Limb (tissue), 2 donors: ENCODE data around the gene NAA10.

Experiments used
- DNase-seq, 2 donors: peaks; one replicate each; pipeline ENCODE4 v3.0.0-alpha.2; 2016; ENCODE audit errors: extremely low spot score in 2 of 2

The NAA10 gene

DNA sequence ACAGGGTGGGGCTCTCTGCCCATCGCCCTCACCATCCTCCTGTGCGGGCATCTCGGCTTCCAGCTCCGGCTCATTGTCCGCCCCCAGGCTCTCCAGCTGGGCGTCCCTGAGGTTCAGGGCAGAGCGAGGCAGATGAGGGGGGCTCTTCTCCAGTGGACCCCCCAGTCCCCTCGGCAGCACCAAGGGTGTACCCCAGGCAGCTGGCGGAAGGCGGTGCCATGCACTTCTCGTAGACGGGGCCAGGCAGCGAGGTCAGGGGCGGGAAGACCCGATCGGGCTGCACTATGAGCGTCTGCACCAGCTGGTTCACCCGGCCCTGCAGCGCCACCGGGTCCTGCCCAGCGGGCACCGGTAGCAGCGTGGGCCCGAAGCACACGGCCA lies 24.9 kb downstream of the NAA10 start:
- DNase-seq: peak in 1 of 2 donors; percentile 14

DNA sequence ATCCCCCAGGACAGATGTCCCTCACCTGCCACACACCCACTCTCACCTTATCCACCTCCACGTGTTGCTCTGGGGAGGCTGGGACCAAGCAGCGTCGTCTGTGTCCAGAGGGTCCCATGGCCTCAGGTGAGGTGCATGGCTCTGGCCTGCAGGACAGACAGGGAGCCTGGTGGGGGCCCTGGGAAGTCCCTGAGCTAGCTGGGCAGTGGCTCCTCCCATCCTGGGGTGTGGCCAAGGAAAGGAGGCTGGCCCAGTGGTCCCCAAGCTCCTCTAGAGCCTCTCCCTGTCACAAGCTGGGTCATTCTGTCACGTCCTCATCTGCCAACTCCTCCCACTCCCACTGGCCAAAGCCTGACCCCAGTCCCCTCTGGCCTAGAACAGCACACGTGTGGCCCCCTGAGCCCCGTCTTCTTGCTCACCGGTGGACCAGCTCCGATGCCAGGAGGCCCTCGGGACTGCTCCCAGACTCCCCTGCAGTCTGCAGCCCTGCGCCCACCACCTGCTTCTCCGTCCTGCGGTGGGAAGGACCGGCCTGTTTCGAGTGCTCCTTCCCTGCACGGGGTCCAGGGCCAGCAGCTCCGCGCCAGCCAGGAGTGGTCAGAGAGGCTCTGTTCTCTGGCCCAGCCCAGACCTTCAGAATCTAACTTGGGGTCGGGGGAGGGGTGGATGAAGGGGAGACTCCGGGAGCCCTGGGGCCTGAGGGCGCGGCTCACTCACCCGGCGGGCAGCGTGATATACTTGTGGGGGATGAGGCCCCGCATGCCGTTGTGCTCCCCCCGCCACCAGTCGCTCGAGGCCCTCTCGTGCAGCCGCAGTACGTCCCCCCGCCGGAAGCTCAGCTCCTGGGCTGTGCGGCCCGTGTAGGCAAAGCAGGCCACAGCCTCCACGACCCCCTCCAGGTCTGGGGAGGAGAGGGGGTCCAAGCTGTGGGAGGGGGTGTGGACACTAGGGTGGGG lies 25.5 kb downstream of the NAA10 start:
- DNase-seq: peak in 1 of 2 donors; percentile 21

DNA sequence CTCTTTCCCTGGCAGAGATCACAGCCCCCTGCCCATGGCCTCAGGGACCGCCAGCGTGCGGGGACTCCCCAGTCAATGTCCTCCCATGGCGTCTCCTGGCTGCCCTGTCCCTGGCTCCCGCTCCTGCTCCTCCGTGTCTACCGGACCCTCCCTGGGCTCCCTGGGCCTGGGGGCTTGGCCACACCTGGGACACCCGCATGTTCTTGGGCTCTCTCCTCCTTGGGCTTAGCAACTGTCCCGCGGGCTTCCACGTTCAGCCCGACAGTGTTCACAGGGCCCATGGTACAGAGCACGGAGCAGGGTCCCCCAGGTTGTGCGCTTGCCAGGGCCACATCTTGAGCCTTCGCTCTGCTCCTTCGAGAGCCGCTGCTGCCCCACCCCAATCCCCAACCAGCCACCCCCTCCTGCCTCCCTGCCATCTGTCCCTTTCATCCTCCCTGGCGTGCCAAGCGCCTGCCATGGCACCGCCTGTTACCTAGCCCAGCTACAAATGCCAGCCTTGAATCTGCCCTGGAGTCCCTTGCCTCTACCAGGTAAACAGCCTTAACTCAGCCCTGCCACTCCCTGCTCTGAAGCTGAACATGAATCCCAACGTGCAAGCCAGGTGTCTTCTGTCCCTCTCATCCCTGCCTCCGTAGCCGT lies 26.5 kb downstream of the NAA10 start:
- DNase-seq: peak in 1 of 2 donors; percentile 17

DNA sequence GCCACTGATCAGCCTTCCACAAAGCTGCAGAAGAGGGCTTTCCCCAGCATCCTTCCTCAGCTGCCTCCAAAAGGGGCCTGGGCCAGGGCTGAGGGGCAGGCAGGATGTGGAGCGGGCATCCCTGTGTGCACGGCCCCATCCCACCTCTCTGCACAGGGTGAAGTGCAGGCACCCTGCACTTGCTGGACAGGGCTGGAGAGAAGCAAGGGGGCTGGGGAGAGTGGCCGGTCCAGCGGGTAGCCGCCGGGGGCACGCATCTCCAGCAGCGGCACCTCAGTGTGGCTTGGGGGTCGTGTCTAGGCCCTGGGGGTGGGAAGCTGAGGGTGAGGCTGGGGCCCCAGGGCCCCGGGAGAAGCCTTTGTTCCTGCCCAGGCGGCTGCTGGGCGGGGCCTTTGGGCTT lies 27.4 kb downstream of the NAA10 start:
- no peak for DNase-seq

DNA sequence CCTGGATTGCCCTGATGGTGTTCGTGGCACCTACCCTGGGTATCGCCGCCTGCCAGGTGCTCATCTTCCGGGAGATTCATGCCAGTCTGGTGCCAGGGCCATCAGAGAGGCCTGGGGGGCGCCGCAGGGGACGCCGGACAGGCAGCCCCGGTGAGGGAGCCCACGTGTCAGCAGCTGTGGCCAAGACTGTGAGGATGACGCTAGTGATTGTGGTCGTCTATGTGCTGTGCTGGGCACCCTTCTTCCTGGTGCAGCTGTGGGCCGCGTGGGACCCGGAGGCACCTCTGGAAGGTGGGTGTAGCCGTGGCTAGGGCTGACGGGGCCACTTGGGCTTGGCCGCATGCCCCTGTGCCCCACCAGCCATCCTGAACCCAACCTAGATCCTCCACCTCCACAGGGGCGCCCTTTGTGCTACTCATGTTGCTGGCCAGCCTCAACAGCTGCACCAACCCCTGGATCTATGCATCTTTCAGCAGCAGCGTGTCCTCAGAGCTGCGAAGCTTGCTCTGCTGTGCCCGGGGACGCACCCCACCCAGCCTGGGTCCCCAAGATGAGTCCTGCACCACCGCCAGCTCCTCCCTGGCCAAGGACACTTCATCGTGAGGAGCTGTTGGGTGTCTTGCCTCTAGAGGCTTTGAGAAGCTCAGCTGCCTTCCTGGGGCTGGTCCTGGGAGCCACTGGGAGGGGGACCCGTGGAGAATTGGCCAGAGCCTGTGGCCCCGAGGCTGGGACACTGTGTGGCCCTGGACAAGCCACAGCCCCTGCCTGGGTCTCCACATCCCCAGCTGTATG lies 28.5 kb downstream of the NAA10 start:
- no peak for DNase-seq

DNA sequence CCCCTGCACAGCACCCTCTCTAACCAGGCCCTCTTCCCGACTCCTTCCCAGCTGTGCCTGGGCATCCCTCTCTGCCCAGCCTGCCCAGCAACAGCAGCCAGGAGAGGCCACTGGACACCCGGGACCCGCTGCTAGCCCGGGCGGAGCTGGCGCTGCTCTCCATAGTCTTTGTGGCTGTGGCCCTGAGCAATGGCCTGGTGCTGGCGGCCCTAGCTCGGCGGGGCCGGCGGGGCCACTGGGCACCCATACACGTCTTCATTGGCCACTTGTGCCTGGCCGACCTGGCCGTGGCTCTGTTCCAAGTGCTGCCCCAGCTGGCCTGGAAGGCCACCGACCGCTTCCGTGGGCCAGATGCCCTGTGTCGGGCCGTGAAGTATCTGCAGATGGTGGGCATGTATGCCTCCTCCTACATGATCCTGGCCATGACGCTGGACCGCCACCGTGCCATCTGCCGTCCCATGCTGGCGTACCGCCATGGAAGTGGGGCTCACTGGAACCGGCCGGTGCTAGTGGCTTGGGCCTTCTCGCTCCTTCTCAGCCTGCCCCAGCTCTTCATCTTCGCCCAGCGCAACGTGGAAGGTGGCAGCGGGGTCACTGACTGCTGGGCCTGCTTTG lies 29.2 kb downstream of the NAA10 start:
- peak in 1 of 2 donors; percentile 17 for DNase-seq

DNA sequence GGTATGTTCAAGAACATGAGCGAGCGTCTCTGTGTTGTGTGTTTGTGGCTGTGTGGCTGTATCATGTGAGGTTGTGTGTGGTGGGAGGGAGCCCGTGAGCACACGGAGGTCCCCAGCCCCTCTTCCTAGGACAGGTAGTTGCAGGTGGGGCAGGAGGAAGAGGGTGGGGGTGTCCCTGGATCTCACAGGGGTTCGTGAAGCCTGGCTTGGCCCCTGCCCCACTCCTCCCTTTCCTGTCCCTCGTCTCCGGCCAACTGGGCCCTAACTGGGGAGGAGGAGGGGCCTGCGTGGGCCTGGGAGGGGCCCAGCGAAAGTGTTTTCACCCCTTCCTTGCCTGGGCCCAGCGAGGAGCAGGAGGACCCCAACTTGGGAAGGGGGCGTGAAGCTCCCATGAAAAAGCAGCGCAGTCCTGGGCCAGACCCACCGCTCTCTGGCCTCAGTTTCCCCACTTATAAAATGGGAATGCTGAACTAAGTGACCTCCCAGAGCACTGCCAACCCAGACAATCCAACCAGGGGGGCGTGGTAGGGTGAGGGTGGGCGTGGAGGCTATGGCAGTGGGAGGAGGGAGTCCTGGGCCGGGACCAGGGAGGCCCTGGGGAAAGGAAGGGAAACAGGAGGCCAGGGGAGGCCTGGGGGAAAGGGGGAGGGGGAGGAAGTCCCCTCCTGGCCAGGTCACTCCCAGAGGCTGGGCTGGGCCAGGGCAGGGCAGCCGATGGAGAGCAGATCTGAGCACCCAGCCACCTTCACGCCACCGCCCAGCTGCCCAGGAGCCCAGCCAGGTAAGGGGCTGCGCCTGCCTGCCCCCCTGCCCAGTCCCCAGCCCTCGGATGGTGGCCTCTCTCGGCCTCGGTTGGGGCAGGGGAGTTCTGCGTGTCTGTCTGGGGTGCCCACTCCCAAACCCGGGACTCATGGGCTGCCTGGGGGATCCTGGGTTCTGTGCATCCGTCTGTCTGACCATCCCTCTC lies 30.6 kb downstream of the NAA10 start, which contains the start of gene AVPR2:
Gene AVPR2 (plus strand): TSS at position 683 of the 967 bp plus-strand sequence. CDS start 473 bp downstream, outside the sequence.
- peak in 1 of 2 donors; percentile 24 for DNase-seq

DNA sequence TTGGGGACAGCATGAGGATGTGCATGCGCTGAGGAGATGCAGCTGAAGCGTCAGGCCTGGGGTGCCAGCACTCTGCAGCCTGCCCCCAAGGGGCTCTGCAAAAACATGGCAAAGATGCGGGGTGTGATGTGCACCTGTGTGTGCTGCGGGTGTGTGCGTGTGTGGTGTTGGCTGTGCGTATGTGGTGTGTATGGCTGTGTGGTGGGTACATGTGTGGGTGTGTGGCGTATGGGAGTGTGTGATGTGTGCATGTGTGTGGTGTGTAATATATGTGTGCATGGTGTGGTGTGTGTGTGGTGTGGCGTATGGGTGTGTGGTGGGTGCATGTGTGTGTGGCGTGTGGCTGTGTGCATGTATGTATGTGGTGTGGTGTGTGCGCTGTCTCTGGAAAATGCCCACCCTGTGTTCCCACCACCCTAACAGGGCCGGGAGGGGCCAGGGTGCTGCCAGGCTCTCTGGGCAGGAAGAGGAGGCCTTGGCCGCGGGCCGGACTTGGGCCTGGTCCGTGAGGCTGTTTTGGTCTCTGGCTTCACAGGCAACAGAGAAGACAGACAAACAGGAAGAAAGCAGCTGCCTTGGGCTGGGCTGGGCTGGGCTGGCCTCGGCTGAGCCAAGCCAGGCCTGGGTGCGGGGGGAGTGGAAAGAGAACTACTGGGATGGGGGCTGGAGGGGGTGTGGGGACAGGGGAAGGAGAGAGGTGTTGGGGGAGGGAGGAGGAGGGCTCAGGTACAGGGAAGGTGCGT lies 31.4 kb downstream of the NAA10 start:
- DNase-seq: peak in 1 of 2 donors; percentile 25

DNA sequence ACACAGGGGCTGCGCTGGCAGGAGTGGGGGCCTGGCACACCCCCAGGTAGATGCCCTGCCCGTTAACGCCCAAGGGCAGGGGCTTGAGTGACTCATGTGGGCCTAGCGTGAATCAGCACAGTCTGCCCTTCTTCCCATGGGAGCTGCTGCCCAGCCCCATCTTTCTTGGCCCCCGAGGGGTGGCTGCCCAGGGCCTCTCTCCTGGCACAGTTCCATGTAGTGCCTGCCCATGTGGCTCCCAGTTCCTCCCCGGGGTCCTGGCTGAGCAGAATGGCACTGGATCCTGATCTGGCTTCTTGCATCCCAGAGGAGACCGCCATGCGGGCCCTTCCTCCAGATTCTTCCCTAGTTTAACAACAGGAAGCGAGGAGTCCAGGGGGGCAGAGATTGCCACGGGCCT lies 32.5 kb downstream of the NAA10 start:
- DNase-seq: peak in 1 of 2 donors; percentile 22

DNA sequence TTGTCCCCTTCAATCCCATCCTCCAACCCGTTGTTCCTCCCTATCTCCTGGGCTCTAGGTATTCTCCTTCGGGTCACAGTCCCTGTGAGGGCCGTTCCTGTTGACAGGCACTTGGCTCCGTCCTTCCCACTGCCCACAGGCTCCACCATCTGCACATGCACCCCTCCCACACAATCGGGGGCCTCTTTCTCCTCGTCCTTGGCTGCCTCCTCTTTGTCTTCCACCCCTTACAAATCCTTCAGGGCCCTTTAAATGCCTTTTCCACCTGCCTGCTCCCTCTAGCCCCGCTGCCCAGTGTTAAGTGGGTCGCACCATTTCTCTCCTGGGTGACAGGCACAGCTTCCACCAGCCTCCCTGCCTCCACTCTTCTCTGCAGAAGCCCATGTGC lies 33.1 kb downstream of the NAA10 start:
- no peak for DNase-seq

DNA sequence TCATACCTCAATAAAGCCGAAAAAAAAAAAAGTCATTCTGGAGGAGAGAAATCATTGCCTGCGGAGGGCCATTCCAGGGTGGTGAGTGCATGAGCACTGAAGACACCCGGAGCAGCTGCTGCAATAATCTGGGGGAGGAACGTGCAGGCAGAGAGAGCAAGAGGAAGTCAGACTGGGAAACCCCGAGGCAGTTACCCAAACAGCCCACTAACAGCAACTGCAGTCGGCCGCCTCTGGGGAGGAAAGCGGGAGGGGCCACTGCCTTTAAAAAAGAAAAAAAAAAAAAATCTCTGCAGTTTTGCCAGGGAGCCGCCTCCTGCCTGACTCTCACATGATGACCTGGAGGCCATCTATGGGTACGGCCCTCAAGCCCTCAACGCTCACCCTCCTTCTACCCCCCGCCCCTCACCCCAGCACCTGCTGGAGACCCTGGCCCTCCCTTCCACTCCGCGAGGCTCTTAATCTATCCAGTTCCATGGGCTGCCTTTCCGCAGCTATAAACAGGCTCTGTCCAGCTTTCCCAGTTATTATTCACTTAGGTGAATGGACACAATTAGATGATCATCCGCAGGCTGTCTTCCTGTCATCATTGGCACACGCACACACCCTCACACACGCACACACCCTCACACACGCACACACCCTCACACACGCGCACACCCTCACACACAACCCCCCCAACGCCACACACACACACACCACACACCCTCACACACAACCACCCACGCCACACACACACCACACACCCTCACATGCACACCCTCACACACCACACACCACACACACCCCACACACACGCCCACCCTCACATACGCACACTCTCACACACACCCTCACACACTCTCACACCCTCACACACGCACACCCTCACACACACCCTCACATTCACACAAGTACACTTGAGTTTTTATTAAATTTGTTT lies 33.7 kb downstream of the NAA10 start:
- DNase-seq: peak; percentile 6 to 58

DNA sequence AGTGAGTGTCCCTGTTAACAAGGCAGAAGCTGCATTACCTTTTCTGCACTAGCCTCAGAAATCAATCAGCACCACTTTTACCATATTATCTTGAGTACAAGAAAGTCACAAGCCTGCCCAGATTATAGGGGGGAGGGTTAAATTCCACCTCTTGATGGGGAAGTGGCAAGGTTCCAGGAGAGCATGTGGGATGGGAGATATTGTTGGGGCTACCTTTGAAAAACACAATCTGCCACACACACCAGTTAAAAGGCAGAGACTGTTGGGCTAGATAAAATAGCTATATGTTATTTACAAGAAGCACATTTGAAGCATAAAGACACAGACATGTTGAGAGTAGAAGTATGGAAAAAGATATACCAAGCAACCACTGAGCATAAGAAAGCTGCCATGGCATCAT lies 36.9 kb downstream of the NAA10 start:
- no peak for DNase-seq

DNA sequence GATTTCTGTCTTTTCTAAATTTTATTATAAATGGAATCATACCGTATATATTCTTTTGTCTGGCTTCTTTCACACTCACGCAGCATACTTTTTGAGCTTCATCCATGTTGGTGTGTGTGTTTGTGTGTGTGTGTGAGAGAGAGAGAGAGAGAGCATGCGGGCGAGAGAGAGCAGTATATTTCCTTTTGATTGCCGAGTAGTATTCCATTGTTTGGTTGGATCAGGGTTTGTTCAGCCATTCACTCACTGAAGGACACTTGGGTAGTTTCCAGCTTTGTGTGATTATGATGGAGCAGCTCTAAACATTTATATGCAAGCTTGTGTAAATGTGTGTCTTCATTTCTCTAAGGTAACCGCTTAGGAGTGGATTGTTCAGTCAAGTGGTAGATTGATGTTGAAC lies 45.7 kb downstream of the NAA10 start:
- DNase-seq: no peak

DNA sequence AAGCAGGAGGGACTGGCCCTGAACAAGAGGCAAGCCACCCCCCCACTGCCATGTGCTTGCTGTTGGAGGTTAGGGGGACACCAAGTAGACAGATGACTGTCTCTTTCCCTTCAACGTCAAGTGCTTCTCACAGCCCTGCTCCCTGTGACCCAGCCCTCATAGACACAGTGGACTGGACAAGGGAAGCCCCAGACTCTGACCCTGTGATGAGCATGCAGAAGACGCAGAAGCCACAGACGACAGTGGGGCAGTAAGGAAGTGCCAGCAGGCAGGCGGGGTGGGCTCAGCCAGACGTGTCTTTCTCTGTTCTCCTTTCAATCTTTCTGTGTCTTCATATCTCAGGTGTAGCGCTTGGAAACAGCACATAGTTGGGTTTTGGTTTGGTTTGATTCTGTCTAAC lies 46.5 kb downstream of the NAA10 start:
- DNase-seq: no peak

DNA sequence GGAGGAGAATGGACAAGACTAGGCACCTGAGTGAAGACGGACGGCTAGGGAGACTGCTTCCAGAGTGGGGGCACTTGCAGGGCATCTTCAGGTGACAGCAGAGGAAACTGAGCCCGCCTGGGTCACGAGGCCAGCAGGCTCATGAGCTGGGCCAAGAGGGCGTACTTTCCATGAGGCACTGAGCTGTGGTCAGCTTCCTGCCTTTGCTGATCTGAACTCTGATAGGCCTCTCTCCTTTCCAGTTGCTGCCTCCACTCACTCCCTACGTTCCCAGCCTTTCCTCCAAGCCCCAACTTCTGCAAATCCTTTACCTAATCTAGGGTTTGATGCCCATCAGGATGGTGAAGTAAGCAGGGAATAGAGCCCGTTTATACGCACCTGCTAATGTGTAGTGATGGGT lies 47.5 kb downstream of the NAA10 start:
- DNase-seq: no peak

DNA sequence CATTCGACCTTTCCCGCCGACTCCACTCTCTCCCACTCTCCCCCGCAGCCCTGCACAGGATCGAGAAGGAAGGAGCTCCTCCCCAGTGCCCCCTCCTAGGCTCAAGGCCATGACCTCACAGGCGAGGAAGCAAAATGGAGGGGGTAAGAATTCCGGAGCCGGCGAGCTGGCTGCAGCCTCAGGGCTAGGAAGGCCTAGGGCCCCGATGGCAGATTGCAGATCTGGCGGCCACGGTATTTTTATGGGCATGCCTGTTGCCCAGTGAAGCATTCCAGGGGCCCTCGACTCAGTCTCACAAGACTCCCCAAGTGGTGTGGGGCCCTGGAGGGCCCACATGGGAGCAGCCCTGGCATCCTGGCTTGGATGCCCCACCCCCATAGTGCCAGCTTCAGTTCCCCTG lies 47.9 kb downstream of the NAA10 start:
- no peak for DNase-seq

DNA sequence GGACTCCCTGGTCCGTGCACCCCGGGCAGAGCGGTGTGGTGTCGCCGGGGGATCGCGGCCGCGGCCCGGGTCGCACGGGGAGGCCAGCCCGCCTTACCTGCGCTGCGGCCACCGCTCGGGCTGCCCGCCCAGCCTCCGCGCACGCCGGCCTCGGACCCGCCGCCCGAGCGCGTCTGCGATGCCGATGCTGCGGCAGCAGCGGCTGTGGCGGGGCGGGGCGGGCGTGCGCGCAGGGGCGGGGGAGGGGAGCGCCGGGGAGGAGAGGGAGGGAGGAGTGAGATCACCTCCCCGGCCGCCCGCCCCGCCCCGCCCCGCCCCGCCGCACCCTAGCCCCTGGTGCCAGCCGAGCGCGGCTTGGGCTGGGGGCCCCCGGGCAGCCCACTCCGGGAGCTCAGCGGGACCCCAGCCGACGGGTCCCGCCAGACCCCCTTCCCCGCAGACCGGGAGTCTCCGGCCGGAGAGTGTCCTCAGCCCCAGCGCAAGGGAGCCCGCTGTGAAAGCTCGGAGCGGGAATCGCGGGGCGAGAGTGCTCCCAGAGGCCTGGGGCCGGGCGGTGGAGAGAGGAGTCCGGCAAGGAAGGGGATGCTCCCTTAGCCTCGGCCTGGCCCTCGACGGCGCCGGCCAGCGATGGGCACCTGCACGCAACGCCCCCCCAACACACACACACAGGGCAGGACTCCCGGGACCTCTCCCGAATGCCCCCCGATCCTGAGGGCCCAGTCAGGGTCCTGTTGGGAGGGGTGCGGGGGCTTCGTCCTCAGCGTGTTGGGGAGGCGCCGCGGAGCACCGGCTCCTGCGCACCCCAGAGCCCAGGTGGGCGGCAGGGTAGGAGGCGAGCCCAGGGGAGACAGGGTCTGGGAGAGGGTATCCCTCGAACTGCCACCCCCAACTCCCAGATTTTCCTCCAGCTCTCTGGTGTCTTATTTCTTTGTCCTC lies 48.6 kb downstream of the NAA10 start, which contains the start of gene L1CAM:
Gene L1CAM (minus strand): TSS at position 206 of the 936 bp plus-strand sequence. CDS start 10,337 bp downstream, outside the sequence.
- peak in 1 of 2 donors; percentile 57 for DNase-seq
